GM19099 (cell line): ENCODE results near the gene IPO5.

Experiments
- POLR2A ChIP-seq: IDR thresholded peaks from 3 replicates; pipeline ENCODE4 v1.6.1; 2011; ENCODE audit warnings: low read depth; ENCODE audit not compliant: insufficient read length; ENCODE audit errors: extremely low read depth

IPO5 gene

GRCh38 chr13:98060282-98060681 lies 106.8 kb downstream of the IPO5 start:
- TF ChIP-seq POLR2A = no peak

- TF ChIP-seq POLR2A = no peak
Observed at GRCh38 chr13:98065468-98065867, 112.0 kb downstream of the IPO5 start.

DNA sequence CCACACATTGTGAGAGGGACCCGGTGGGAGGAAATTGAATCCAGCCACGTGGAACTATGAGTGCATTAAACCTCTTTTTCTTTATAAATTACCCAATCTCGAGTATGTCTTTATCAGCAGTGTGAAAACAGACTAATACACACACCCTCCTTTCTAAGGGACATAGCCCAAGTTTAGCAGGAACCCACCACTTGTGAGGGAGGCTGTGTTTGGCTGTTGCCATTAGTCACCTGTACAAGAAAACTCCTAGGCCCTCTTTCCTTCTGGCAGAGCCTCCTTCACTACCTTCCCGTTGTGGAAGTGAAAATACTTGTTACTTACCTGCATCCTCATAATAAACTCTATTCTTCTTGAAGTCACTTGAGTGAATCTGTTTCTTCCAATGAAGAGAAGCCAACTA lies 113.2 kb downstream of the IPO5 start:
- no peak for TF ChIP-seq POLR2A

GRCh38 chr13:98068521-98068920 lies 115.0 kb downstream of the IPO5 start:
- no peak for TF ChIP-seq POLR2A

DNA sequence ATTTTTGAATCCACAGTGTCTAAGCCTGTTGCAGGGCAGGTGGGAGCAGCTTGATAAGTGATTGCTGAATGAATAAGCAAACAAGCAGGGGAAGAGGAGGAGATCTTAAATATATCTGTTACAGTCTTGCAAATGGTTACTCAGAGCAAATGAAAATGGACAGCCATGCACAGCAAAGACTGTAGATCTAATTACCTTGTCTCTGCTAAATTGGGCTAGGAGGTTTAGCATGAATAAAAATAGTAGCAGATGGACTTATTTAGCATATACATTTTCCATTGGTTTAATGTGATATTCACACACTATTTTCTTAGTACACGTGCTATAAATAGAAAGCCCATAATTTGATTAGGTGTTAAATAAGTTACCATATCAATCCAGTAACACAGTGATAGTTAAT lies 116.5 kb downstream of the IPO5 start:
- no peak for TF ChIP-seq POLR2A

GRCh38 chr13:98071316-98071715 lies 117.8 kb downstream of the IPO5 start:
- no peak for TF ChIP-seq POLR2A

GRCh38 chr13:98072476-98072875 lies 119.0 kb downstream of the IPO5 start:
- TF ChIP-seq POLR2A = no peak
